Hematopoietic multipotent progenitor cell treated with erythropoietin and hydrocortisone succinate and interleukin-3 and kit ligand, for 17 days (in vitro differentiated cells): ENCODE measurements around the gene KTN1.

Experiments
- DNase-seq: peaks from one replicate; pipeline ENCODE4 v3.0.0-alpha.2; 2015; ENCODE audit warnings: low spot score

The KTN1 gene

DNA sequence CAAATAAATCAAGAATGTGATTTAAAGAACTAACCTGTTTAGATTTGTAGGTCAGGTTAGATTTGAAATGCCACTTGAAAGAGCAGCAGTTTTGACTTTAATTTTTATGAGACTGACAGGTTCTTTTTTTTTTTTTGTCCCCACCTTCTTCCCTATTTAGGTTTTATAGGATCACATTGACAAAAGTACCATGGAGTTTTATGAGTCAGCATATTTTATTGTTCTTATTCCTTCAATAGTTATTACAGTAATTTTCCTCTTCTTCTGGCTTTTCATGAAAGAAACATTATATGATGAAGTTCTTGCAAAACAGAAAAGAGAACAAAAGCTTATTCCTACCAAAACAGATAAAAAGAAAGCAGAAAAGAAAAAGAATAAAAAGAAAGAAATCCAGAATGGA lies 31.9 kb downstream of the KTN1 start:
- no peak for DNase-seq

DNA sequence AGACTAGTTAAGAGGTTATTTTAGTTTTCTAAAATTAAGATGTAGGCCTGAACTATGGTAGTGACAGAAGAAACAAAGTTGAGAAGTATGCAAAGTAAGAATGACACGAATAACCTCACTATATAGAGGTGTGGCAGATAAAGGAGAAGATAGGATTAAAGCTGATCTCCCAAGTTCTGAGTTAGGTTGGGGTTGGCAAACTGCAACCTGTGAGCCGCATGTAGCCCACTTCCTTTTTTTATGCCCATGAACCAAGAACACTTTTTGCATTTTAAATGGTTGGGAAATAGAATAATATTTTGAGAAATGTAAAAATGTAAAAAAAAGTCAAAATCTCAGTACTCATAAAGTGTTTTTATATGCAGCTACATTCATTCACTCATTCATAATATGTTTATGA lies 34.3 kb downstream of the KTN1 start:
- DNase-seq, result no peak

DNA sequence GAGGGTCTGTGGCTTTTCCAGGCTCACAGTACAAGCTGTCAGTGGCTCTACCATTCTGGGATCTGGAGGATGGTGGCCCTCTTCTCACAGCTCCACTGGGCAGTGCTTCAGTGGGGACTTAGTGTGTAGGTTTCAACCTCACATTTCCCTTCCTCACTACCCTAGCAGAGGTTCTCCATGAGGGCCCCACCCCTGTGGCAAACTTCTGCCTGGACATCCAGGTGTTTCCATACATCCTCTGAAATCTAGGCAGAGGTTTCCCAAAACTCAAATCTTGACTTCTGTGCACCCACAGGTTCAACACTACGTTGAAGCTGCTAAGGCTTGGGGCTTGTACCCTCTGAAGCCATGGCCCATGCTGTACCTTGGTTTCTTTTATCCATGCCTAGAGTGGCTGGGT lies 40.3 kb downstream of the KTN1 start:
- DNase-seq, result no peak

DNA sequence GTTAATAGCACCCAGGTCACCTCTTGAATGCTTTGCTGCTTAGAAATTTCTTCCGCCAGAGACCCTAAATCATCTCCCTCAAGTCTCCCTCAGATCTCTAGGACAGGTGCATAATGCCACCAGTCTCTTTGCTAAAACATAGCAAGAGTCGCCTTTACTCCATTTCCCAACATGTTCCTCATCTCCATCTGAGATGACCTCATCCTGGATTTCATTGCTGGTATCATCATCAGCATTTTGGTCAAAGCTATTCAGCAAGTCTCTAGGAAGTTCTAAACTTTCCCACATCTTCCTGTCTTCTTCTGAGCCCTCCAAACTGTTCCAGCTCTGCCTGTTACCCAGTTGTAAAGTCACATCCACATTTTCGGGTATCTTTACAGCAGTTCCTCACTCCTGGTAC lies 41.0 kb downstream of the KTN1 start:
- DNase-seq, result no peak

DNA sequence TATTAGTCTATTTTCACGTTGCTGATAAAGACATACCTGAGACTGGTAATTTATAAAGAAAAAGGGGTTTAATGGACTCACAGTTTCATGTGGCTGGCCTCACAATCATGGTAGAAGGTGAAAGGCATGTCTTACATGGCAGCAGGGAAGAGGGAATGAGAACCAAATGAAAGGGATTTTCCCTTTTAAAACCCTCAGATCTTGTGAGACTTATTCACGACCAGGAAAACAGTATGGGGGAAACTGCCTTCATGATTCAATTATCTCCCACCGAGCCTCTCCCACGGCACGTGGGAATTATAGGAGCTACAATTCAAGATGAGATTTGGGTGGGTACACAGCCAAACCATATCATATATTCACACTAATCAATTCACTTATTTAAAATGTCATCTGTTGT lies 41.4 kb downstream of the KTN1 start:
- no peak for DNase-seq

DNA sequence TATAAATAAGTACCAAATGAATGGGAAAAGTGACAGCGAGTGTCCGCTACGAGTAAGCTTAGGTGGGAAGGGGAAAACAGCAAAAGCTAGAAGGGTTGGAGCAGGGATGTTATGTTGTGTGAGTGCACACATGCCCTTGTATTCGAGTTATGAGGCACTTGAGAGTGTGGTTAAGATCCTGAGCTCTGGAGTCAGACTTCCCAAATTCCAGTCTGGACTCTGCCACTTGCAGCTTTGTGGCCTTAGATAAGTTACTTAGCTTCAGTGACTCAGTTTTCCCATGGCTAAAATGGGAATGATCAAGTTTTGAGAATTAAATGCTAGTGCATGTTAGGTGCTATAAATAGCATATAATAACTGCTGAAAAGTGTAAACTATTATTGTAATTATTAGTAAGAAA lies 44.9 kb downstream of the KTN1 start:
- DNase-seq, result no peak

DNA sequence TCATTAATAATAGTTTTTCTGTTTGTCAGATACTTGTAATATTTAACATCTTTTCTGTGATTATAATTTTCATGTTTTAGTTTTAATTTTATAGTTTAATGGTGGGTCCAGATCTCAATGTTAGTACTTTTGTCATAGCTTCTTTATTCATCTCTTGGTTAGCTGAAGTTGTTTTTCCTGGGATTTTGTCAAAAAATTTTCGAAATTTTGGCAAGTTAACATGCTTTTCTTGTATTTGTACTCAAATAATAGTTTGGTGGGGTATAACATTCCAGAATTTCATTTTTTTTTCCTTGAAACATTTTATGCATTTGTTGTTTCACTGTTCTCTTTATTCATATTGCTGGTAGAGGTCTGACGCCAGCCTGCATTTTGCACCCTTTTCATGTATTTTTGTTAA lies 45.5 kb downstream of the KTN1 start:
- no peak for DNase-seq

DNA sequence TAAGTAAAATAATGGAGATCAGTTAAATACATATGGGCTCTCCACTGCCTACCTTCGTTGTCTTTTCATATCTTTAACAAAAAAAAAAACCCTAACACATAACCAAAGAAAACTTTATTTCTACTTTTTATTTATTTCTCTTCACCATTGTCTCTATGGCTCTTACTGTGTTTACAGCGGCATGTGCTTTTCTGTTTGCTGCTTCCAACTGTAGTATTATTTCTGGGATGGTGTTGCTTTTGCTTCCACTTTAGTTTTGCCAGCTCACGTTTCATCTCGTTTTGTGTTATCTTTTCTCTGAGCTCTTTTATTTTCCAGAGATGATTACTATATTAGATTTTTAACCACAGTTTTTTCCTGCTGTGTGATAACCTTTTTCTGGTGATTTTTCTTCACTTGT lies 46.1 kb downstream of the KTN1 start:
- no peak for DNase-seq

DNA sequence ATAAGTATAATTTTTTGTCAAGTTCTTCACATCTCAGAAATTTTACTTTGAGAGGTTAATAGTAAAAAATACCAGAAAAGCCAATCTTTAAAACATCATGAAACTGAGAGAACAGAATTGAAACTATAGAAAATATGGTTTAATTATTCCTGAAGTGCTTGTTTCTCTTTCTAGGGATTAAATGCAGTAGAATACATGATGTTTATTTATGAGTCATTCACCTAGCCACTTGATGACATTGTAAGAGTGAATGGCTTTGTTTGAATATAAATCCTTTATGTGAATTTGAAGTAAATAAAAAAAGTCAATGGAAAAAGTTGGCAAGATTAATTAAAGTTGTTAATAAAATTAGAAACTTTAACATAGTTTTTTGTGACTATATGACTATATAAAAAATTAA lies 48.4 kb downstream of the KTN1 start:
- no peak for DNase-seq

DNA sequence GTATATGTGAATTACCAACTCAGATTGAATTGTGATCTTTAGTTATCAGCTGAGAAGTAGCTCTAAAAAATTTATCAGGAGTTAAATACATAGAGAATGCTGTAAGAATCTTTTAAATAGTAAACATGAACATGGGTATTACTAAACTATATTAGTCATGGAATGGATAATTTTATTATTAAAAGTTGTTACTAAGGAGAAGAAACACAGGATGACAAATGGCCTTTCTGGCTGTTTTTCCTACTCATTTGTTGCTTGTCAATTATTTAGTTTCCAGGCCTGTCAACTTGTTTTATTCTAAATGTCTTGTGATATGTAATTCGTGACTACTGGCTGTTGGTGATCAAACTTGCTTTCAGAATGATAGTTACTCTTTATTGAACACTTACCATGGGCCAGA lies 58.7 kb downstream of the KTN1 start:
- DNase-seq, result no peak

DNA sequence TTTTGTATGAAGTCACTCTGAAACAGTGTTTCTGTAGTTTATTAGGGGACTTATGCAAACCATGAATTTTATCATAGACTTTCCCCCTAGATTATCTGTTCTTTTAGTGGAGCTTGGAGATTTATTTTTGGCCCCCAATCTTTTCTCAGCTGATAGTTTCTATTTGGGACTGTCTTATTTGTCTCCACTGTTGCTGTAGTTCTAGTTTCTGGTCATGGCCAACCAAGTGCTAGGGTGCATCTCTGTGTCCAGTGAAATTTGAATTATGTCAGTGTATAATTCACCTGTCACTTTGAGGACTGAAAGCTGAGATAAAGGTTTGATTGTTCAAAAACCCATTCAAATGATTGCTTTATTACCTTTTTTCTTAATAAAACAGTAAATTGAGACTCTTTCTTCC lies 61.3 kb downstream of the KTN1 start:
- DNase-seq, result no peak

DNA sequence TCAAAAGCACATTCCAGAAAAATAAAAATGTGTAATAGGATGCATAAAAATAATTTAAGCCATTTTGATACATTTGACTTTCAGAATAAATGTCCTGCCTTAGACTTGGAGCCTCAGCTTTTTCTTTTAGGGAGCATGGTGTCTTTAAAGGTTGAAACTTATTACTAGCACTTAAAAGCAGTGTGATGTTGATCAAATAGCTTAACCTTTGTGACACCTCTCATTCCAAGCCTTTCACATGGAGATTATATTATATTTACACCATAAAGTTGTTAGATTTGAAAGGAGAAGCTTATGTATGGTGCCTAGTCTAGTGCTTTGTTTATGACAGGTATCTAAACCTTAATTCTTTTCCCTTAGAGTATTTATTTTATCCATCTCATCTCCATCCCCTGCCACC lies 61.9 kb downstream of the KTN1 start:
- no peak for DNase-seq

DNA sequence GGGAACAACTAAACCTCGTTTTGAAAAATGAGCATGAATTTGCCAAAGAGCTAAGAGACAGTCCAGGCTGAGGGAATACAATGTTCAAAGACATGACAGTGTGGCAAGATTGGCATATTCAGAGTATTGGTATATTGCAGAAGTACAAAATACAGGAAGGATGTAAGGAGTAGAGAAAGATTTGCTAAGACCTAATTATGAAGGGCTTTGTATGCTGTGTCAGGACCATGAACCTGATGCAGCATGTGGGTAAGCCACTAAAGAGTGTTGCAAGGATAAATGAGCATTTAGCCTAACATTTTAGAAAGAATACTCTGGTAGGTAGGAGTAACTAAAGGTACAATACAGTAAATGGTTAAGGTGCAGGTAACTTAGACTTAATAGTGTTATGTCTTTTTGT lies 65.1 kb downstream of the KTN1 start:
- no peak for DNase-seq

DNA sequence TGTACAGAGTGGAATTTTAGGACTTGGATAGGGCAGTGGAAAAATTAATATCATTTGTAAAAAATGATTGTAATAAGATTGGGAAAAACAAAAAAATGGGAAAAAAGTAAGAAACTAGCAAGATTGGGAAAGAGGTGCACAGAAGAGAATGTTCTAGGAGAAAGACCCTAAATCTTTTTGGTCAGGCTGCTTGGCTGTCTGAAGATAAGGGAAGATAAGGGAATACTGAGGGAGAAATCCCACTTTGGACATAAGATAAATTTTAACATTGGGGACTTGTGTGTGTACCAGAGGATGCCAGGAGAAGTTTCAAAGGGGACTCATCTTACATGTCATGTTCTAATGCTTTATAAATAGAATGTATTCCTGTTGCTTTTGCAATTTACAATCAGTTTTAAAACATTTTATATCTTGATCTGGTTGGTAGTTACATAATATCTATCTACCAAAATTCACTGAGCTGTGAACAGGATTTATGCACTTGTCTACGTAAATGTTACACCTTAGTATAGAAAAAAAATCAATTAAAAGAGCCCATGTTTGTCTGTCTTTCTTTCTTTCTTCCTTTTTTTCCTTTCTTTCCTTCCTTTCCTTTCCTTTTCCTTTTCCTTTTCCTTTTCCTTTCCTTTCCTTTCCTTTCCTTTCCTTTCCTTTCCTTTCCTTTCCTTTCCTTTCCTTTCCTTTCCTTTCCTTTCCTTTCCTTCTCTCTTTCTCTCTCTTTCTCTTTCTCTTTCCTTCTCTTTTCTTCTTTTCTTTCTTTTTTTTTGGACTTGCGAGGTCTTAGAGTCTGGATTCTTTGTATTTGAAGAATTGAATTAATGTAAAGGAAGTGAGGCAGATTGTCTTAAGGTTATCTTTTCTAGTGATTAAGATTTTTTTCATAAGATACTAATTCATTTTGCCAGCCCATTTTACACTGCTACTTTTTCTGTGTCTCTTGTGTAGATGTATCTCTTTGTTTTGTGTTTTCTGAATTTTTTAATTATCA lies 66.1 kb downstream of the KTN1 start:
- DNase-seq, result no peak

DNA sequence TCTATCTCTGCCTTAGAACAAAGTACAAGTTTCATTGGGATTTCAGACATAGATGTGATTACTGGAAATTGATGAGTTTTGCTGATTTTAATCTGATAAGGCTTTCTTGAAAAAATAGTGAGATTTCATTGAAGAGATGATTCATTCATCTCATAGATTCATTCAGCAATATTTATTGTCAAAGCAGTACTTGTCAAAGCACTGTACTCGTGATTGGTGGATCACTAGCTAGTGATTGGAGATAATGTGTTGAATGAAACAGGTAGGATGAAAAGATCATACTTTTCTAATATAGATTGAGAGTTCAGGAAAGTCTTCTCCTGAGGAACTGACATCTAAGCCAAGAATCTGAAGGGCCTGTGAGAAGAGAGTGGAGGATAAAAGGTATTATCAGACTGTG lies 71.0 kb downstream of the KTN1 start:
- no peak for DNase-seq

DNA sequence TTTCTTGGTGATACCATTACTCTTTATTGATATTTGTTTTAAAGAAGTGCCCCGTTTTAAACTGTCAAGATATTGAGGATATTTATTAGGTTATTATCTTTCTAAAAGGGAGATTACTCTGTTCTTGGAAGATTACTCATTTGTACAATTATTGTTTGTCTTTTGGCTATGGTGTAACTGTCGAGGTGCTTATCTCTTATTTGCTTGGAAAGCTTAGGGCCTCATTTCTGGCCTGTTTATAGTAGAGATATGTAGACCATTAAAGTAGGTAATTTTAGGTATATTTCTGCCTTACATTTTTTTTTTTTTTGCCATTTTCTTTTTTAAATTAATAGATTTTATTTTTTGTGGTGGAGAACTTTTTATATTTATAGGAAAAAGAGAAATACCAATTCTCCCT lies 74.2 kb downstream of the KTN1 start:
- DNase-seq, result no peak

DNA sequence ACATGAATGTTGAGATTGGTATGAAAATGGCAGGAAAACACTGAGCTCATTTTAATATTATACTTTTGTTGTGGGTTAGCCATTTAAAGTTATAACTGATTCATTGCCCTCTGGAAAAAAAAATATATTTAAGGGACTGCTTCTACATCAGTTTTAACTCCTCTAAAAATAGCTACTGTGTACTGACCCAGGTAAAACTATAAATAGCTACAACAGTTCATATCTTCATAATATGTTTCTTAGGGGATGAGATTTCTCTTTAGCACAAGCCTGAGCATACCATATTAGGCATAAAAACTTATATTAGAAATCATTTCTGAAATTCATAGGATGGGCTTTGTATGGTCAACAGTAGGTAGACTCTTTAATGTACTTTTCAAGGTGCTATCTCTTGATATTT lies 81.0 kb downstream of the KTN1 start:
- DNase-seq, result no peak

DNA sequence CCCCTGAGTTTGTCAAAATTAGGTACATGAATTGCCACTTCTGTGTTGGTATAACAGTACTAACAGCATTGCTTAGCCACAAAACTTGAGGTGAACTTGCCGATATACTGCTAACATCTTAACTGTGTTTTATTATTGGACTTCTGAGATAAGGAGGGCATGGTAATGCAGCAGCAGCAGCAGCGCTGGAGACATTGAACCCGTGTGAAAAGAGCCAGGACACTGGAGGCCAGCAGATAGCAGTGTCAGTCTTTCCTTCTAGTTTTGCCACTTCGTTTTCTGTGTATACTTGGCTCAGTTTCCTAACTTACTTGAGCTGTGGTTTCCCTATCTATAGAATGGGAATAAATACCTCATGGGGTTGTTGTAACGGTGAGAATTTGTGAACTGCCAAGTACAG lies 82.7 kb downstream of the KTN1 start:
- DNase-seq, result peak; percentile 36

DNA sequence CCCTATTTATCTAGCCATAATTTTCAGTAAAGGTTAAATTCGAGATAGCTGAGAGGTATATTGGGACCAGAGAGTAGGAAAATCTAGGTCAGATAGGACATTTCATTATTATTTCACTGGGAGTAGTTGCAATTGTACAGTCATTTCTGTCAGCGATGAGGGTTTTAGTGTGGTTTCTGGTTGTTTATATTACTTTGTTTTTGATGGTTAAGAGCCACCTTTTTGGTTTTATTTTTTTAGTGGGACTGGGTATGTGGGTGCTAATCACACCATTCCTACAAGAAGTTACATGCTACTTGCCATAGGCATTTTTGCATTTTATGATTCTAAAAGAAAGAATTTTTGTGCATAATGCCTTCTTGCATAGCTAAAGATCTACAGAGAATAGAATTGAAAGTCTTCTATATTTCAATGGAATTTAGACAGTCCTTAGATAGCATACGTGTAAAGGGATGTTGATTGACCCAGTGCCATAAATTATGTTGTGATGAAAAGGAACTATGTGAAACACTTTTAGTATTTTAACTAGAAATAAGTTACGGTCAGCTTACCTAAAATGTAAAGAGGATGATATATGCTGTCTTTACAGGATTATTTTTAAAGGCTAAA lies 85.2 kb downstream of the KTN1 start:
- DNase-seq, result no peak

DNA sequence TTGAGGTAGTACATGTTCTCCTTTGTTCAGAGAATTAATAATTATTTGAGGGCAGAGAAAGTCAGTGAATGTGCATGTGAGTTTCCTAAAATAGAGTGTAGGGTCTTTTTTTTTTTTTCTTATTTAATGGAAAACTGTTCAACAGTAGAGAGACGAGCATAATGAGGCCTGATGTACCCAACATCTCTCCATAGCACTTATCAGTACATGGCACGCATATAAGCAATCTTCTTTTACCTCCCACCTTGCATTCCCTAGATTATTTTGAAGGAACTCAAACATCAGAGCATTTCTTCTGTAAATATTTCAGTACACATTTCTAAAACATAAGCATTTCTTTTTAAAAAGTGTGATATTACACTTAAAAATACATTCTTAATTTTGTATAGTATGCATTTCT lies 87.8 kb downstream of the KTN1 start:
- no peak for DNase-seq

DNA sequence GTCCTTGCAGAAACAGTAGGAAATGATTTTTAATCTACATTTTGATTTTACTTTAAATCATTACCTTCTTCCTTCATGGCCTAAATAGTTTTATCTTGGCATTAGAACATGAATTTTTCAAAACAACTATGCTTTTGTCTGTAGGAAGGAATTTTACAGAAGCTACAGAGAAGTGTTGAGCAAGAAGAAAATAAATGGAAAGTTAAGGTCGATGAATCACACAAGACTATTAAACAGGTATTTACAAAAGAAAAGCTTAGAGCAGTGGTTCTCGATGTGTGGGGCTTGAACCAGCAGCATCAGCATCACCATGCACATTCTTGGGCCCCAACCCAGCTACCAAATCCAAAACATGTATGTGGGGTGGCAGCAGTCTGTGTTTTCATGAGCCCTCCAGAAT lies 91.6 kb downstream of the KTN1 start:
- DNase-seq, result no peak

DNA sequence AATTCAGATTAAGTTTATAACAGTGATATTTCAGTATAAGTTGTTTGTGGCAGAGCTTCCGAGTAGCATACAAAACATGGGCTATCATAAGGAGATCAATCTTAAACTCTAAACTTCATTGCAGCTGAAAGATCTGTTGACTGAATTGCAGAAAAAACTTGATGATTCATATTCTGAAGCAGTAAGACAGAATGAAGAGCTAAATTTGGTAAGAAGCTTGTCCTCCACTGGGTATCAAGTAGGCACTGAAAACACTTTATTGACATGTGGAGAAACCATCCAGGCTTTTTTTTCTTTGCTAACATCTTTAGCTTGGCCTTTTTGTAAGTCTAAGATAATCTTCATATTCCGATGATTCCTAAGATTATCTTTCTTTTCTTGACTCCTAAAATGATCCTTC lies 93.0 kb downstream of the KTN1 start:
- no peak for DNase-seq

DNA sequence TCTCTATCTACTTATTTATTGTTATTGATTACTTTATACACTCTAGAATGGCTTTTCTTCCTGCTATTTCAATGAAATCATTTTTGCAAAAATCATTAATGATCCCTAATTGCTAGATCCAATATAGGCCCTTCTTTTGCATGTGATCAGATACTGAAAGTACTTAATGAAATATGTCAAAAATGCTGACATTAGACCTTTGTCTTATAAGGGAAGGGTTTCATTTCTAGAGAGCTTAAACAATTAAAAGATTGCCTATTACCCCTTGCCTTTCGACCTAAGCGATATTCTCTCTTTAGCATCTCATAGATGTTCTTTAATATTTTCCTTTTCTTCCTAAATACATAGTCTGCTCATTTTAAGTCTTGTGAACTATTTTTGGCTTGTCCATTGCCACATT lies 101.1 kb downstream of the KTN1 start:
- no peak for DNase-seq
